HUDEP-2 (cell line): ENCODE measurements around the gene HS6ST1.

Source experiments
- DNase-seq, 76 experiments: peaks; one replicate each; lab custom pipeline; 2025; ENCODE audit not compliant: unreplicated experiment in 76 of 76; lab: John Stamatoyannopoulos, UW

HS6ST1 gene

DNA sequence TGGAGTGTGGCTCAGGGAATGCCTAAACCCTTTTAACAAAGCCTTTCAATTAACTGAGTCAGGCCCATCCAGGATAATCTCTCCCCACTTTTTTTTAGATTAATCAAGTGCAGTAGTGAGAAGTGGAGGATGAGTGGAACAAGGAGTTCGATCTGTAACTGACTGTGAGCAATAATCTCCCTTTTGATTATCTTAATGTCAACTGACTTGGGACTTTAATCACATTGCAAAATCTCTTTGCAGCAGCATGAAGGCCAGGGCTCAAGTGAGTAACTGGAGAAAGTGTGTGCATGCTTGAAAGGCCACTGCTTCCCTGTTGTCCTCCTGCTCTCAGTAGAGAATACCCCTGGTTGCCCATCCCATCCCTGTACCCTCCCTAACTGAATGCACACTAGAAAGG lies 32.1 kb upstream of the HS6ST1 start:
- DNase-seq, result no peak

DNA sequence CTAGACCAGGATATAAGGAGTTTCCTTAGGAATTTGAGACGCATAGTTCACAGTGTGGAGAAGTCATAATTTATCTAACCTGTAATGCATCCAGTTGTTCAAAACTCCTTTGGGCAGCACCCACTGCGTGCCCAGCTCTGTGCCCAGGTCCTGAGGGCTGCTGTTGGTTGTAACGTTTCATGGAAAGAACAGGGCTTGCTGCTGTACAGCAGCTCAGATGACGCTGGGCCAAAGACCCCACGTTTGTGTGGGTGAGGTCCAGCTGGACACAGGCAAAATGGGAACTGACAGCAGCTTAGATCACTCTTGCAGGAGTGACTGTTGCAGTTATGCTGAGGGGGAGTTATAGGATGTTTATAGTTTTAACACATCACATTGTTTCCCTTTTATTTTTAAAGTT lies 30.0 kb upstream of the HS6ST1 start:
- no peak for DNase-seq

DNA sequence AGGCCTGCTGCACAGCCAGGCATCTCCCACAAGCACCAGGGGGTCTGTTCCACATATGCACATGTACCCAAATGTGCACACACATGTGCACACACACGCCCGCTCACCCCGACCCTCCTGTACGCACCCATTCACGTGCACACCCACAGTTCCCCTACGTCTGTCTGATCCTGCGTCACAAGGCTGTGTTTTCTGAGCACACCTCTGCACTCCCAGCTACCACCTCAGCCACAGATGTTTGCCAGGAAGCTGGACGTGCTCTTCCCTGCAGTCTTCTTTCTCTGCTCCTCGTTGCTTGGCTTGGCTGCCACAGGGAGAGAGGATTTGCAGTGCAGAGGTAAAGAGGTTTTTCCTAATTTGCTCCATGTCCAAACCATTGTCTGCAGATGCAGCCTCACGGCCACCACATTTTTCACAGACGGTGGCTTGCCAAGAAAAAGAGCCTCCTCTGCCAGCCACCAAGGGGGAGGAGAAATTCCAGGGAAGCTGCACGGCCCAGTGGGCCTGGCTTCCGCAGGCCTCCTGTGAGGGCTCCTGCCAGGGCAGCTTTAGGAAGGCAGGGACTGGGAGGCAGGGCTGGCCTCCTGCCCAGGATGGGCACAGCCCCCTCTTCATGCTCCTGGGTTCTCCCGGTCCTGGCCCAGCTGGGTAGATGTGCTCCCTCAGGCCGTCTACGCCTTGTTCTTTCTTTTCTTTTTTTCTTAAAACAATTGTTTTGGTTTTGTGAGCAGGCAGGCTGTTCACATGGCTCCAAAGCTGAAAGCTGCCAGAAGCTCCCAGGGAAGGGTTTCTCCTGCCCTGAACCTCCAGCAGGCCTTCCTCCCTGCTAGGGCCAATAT lies 29.3 kb upstream of the HS6ST1 start:
- no peak for DNase-seq

DNA sequence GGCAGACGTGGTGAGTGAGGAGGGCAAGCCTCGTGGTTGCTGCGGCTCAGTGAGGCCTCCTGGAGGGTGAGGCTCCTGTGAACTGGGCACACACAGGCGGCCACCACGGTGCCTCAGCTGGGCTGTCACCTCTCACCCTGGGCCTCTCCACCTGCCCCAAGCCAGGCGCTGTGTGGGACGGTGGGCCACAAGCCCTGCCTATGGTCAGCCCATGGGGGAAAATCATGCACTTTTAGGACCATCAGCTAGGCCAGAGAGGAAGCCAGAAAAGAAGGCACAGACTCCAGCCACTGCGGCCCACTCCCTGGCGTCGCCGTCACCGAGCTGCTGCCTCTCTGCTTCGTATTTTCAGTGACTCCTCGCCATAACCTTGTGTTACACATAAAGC lies 28.5 kb upstream of the HS6ST1 start:
- no peak for DNase-seq

DNA sequence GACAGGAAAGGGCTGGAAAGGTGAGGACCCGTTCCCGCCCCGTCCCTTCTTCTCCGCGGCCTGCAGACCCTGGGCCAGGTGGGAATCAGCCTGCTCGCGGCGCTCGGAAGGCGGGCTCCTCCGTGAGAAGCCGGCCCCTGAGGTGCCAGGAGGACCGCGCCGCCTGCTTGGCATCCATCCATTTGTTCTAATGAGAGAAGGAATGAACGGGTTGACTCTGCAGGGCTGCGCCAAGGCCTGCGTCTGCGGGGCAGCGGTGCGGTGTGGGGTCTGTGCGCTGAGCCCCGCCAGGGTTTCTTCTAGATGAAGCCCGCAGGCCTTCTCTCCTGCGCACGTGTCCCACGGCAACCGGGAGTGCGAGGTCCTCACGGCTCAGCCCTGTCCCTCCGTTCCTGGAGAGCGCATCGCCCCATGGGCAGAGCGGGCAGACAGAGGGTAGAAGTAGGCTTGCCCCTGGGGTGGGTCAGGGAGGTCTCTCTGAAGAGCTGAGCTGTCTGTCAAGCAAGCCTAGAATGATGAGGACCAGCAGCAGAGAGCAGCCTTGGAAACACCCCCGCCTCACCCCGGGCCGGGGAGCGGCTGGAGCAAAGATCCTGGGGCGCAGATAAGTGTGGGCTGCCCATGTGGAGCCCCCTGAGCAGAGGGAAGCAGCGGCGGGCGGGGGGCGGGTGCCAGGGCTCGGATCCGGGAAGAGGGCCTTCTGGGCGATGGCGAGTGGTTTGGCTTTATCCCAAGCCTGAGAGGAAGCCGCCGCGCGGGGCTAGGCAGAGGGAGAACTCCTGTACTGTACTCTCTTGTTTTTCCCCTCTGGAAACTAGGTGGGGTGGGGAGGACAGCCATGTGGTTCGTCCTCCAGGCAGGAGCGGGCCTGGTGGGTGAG lies 27.9 kb upstream of the HS6ST1 start:
- no peak for DNase-seq

DNA sequence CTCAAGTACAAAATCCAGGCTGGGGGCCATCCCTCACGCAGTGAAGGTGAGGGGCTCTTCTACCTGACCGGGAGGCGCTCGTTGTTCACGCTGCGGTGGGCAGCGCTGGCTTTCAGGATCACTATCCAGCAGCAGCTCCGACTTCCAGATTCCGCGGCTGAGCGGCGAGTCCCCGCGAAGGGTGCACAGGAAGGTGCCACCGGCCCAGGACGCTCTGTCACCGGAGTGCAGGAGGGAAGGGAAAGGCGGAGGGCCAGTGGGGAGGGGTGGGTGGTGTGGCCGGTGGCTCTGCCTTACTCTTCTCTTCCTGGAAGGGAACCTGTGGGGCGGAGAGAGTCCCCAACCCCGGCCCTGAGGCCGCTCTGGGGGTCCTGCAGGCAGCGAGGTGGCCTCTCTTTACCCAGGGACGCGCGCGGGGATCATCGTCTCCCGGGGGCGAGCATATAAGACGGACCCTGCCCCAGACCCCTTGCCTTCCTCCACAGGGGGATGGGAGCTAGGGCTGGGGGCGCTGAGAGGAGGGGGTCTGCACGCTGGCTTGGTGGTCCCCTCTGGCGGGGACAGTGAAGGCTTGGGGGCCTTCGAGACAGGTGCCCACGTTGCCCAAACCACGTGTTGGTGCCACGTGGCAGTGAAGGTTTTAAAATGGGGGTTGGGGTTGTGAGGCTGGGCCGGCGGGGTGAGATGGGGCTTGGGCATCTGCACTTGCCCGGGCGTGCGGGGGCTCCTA lies 26.9 kb upstream of the HS6ST1 start:
- no peak for DNase-seq

DNA sequence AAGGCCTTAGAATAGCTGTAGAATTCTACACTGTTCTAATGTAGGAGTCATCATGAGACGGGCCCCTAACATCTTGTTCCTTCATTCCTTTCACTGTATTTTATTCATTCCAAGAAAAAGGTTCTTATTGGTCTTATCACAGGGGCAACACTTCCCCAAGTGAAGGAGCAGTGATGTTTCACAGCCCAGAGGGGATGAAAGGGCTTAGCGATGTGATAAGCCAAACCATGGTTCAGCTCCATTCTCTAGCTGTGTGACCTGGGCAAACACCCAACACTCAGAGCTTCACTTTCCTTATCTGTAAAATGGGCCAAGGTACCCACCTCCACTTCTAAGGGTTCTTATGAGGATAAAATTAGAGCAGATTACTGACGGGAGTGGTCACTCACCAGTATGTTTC lies 25.4 kb upstream of the HS6ST1 start:
- peak in 22 of 76 experiments; percentile 8 to 85 (median 48) for DNase-seq

DNA sequence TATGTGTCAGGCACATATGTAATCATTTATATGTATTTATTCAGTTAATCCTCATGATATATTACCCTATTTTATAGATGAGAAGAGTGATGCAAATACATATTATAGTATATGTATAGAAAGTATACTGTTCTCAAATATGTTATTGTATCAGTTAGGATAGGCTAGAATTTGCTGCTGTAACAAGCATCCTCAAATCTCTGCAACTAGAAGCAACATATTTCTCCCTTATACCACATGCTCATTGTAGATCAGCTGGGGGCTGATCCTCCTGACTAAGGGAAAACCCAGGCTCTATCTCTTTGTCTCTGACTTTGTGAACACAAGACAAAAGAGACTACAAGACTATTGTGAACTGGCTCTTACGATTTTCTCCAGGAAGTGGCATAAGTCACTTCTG lies 24.8 kb upstream of the HS6ST1 start:
- DNase-seq, result no peak

DNA sequence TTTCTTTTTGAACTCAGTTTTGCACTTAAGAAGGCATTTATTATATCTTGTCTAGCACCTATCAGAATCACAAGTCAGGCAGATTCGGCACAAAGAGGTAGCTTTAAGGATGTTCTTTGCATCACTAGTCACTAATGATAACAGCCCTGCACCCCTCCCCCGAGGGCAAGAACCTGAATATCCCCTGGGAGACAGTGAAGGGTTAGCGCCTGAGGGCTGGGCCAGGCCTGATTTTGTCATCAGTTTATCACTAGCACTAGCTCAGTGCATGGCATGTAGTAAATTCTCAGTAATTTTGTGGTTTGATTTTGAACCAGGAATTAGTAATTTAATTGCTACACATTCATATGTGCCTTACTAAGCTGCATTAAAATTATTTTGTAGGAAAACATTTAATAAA lies 23.9 kb upstream of the HS6ST1 start:
- no peak for DNase-seq

DNA sequence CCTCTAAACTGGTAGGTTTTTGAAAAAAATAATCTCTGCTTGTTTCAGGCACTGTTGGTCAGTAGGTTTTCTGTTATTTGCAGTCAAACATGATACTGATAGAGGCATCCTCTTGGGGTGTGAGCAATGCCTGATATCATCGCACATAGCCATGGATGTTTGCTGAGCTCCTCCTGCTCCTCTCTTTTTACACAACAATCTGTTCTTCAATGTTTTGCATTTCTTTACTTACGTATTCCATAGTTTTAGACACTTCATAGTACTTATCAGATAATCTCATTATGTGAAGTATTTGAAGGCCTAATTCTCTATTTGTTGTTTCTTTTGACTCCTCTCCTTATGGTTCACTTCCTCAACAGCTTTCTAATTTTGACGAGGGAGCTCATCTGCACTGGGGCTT lies 23.0 kb upstream of the HS6ST1 start:
- no peak for DNase-seq

DNA sequence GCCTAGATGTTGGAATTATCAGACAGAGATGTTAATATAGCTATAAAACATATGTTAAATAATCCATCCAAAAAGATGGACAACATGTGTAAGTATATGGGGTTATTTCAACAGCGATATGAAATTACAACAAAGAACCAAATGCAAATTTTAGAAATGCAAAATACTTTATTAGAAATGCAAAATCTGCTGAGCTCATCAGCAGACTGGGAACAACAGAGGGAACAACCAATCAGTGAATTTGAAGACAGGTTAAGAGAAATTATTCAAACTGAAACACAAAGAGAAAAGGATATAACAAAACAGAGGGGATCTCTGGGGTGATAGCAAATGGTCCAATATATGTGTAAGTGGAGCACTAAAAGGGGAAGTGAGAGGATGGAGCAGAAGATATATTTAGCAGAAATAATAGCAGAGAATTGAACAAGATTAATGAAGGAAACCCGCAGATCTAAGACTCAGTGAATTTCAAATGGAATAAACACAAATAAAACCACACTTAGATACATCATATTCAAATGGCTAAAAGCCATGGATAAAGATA lies 13.5 kb upstream of the HS6ST1 start:
- DNase-seq, result no peak

DNA sequence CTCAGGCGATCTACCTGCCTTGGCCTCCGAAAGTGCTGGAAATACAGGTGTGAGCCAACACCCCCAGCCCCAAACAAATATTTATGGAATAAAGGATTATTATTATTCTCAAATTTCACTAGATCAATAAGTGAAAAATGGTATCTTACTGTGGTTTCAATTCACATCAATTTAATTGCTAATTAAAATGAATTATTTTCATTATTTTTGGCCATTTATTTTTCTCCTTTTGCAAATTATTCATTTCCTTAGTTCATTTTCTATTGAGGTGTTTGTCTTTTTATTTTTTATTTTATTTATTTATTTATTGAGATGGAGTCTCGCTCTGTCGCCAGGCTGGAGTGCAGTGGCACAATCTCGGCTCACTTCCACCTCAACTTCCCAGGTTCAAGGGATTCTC lies 11.9 kb upstream of the HS6ST1 start:
- no peak for DNase-seq

DNA sequence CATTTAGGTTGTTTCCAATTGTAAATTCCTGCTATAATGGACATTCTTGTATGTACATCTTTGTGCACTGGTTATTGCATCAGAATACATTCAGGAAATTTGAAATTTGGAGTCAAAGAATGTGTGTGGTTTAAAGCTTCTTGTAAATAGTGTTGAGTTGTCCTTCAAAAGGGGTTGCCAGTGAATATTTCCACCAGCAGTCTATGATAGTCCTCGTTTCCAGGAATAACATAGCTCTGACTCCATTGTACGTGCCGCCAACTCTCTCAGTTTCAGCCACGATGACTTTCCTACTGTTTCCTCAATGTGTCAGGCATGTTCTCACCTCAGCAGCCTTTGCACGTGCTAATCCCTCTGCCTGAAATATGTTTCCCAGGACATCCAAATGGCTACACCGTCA lies 10.9 kb upstream of the HS6ST1 start:
- DNase-seq, result no peak

DNA sequence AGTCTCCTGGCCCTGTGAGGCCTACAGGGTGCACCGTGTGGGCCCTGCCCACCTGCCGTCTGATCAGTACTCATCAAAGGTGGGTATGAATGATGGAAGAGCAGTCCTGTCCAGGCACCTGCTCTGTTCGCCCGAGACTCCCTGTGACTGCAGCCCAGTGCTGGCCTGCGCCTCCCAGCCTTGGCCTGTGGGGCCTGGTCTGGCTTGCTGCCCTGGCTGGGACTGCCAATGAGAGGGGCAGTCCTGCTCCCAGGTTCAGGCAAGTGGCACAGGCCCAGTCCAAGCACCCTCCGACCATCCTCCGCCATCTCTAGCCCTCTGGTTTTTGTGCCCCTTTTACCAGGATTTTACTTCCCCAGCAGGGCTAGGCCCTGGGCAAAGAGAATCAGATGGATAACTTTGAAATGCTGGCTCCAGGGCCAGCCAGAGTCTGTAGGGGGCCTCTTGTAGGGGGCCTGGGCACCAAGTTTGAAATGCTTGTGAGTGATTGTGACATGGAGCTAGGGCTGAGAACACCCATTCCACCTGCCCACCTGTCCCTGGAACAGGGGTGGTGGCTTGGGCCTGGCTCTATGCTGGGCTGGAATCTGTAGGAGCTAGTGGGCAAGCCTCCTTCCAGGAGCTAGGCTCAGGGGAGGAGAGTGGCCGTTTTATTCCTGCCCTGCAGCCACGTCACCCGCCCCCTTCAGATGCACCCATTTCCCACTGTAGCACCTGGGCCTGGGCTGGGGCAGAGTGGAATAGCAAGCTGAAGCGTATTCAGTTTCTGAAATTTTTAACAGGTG lies 8.7 kb upstream of the HS6ST1 start:
- no peak for DNase-seq

DNA sequence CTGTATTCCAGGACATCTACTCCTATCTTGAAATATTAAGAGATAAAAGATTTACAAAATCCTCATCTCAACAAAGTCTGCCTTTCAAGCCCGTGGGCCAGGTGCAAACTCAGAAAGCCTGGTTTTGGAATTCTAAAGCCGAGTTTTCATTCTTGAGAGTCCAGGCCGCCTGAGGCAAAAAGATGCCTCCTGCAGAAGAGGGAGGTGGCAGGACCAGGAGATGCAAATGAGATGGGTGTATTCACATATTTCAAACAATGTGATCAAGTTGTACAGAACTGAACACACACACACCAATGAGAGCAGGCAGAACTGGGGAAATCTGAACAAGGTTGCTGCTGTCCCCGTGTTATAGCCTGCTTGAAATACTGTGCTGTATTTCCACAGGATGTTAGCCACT lies 7.7 kb upstream of the HS6ST1 start:
- no peak for DNase-seq

DNA sequence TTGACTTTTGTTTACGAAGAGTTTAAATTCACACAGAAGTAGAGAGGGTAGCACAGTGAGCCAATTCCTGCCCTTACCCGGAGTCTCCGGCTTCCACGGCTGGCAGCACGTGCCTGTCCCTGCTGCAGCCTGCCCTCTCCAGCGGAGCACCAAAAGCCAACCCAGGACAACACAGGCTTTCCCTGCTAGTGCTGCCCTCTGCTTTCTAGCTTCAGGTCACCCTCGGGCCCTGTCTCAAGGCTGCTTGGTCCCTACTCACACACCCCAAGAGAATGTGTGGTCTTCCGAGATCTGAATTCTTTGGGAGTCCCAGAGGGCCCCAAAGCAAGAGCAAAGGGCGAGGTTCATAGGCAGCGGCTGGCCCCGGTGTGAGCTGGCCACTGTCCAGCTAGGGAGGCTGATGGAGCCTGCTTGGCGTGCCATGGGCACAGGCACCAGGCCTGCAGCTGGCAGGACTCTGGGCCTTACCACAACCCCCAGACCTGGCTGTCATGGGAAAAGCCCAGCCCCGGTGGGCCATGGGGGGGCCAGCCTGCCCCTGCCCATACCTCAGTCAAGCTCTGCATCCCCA lies 7.0 kb upstream of the HS6ST1 start:
- DNase-seq, result no peak

DNA sequence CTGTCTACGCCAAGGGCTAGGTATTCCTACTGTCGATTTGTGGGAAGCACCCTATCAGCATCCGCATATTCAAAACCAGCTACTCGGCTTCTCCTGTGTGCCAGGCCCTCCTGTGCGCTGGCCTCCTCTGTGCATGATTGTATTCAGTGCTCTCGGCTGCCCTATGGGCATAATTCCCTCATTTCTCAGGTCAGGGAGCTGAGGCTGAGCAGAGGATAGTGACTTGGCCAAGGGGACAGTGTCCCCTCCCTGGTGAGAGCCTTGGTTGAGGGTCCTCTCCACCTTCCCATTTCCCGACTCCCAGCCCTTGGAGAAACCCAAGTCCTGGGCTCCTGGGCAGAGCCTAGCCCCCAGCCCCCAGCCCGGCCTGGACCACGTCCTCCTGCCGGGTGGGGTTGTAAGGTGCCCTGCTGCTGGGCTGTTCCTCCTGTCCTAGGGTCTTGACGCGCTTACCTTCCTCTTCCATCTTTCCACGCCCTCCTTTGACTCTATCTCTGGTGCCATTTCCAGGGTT lies 6.3 kb upstream of the HS6ST1 start:
- DNase-seq, result no peak

DNA sequence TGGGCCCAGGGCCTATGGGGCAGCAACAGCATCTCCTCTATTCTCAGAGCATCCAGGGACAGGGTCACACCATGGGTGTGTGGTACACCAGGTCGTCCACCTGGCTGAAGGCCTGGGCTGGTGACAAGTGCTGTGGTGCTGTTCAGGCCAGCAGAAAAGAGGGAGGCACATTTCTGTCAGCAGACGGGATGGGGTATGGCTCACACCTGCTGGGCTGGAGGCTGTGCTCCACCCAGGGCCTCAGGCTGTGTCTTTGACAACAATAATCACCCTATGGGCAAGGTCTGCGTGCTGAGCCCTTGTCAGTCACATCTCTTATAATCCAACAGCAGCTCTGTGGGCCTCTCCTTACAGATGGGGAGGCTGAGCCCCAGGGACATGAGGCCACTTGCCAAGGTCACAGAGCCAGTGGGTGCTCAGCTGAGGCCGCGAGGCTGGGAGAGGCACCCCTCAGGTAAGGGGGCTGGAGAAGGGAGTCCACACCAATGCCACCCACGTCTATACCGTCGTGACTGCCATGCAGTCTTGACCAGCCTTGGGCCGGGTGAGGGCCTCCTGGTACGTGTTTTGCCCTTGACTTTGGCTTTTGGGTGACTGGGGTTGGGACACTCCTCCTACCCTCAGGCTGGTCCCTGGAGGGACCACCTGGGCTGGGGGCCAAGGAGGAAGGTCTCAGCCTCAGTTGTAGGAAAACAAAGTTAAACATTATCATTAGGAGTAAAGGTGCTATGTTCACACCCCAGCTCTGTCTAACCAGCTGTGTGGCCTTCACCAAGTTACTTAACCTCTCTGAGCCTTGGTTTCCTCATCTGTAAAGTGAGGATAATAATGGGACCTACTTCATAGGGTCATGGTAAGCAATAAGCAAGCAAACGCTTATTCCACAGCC lies 5.6 kb upstream of the HS6ST1 start:
- DNase-seq, result no peak

DNA sequence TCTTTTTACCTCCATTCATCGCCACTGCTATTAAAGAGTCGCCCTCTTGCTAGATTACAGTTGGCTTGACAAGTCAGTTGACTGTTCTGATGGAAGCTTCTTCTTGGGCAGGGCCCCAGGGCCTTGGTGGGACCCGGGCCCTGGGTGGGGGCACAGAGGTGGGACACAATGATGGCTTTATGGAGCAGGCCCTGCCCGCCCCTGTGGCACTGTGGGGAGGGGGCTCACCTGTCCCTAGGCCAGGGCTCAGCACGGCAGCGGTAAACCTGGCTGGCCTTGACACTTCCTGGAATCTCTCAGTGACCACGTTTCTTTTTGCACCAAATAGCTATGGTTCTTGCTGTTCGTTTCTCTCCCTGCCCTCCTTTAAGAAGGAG lies 4.9 kb upstream of the HS6ST1 start:
- DNase-seq, result no peak
